GM04504 (cell line): ENCODE measurements around the gene COL12A1.
A peak's percentile ranks its signal among the peaks of the same experiment; 100 is the strongest.

Experiments used
- DNase-seq: peaks from one replicate; pipeline ENCODE4 v3.0.0-alpha.2; 2012; ENCODE audit warnings: low read depth

The COL12A1 gene

DNA sequence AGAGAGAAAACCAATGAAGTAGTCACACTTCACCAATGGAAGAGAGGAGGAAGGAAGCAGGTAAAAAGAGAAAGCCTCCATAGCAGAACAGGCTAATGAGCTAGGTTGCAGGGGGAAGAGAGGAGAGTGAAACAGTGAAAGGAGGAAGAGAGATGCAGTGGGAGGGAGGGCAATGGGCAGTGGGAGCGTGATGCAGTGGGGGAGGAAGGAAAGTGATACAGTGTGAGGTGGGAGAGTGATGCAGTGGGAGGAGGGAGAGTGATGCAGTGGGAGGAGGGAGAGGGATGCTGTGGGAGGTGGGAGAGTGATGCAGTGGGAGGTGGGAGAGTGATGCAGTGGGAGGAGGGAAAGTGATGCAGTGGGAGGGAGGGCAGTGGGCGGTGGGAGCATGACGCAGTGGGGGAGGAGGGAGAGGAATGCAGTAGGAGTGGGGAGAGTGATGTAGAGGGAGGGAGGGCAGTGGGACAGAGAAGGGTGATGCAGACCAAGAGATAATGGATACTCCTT lies 29.7 kb downstream of the COL12A1 start:
- DNase-seq, result no peak

GRCh38 chr6:75171986-75172385 lies 33.9 kb downstream of the COL12A1 start:
- DNase-seq, result no peak

DNA sequence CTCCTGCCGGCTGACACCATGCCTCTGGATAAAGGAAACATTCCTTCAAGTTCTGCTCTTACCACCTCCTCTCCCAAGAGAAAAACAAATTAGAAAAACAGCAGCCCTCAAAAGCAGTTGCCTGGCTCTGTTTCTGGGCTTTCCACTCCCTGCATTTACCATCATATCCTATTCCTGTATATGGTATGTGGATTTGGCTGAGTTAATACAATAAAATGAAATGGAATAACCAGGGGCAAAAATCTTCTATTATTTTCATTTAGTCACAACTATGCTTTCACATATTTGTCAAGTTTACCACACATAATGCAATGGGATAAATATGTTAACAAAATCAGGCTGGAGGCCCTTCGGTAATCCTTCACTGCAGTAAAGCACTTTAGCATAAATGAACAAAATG lies 34.3 kb downstream of the COL12A1 start:
- no peak for DNase-seq

- no peak for DNase-seq
These were observed 34.9 kb downstream of the COL12A1 start for GRCh38 chr6:75170691-75171560.

DNA sequence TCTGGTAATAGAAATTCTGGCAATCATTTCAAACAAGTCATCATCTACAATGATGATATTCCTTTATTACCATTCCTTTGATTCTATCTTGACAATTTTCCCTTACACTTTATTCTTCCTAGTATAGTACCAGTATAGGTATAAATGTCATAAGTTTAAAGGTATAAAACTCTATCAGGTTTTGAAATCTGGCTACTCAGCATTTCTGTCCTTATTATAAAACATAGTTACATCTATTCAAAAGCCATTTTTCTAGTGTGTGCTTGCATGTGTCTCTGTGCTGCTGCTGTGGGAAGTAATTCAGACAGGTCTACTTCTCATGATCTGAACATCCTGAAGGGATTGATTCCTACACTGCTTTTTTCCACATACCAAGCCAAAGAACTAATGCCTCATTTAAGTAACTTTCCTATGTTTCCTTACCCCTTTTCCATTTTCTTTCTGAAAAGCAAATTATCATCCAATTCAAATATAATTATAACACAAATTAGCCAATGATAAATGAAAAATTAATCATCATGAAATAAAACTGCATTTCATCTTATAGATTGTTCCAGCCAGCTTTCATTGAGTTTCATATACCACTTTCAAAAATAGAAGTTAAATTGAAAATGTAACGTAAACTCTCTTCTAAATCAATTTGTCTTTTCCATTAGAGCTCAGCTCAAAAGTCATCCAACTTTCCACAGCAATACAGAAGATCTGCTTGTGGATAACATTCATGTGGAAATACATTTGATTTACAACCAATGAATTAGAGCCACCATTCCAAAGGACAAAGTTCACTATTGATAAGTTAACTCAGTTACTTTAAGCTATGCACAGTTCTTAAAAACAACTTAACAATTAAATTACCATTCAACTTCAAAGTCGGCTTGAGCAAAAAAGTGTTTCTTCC lies 35.9 kb downstream of the COL12A1 start:
- DNase-seq, result no peak

GRCh38 chr6:75167851-75168250 lies 38.0 kb downstream of the COL12A1 start:
- DNase-seq, result no peak

- no peak for DNase-seq
These were observed 38.5 kb downstream of the COL12A1 start for GRCh38 chr6:75167325-75167724.

GRCh38 chr6:75166773-75167172 lies 39.1 kb downstream of the COL12A1 start:
- DNase-seq, result no peak

DNA sequence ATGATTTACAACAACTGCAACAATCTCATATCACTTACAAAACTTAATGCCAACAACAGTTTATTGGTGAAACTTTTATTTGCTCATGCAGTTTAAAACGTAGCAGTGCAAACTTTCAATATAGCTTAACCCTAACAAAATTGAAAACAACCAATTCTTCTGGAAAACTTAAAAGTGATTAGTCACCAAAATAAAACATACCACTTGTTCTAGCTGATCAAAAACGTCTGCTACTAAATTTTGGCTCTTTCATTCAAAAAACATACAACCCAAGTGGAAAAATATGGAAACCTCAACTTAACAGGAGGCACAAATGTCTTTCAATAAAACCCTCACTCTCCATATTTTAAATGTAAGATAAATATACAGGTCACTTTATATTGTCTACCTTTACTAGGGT lies 39.6 kb downstream of the COL12A1 start:
- no peak for DNase-seq

GRCh38 chr6:75158176-75158575 lies 47.7 kb downstream of the COL12A1 start:
- DNase-seq, result no peak

DNA sequence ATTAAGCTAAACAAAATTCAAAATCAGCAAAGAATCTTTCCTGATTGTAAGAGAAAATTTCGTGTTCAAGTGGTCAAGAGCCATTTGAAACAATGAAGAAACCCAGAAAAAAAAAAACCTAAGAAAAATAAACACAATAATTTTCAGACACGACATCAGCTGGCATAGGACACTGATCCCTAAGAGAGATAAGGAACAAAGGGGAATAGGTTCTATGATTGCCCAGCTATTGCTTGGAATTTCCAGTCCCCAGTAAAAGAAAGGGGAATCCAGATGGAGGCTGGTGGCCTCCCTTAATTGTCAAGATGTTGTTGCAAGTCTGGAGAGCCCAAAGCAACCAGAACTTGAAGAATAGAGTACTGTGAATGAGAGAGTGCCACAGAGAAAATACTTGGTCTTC lies 48.5 kb downstream of the COL12A1 start:
- no peak for DNase-seq

GRCh38 chr6:75156186-75156878 lies 49.5 kb downstream of the COL12A1 start:
- no peak for DNase-seq

DNA sequence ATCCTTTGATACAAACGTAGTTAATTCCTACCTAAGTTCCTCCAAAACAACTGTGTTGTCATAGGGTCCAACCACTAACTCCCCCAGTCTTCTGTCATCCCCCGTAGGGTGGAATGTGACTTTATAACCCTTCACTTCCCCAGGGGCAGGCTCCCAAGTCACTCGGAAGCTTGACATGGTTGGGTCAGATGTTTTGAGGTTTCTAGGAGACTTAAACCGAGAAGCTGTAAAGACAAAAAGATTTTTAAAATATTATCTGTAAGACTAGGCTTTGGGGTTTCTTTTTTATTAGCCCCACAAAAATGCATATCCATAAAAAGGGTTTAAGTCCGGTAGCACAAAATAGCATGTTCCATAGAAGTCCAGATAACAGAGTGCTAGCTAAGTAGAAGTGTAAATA lies 50.2 kb downstream of the COL12A1 start:
- DNase-seq, result no peak

DNA sequence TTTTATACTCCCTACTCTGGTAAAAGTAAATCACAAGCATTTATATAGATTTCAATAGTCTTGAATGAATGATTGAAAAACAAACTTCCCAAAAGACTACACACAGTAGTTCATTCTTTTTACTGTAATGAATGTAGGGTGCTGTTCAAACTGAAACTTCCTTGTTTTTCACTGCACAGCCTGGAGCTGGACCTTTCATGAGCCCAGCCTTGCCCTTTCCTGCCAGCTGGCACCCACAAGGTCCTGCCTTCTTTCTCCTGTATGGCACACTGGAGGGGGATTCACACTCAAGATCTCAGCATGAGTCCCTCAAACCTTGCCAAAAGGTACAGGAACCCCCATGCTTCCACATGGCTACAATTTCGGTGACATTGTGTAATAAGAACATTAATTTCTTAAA lies 50.9 kb downstream of the COL12A1 start:
- DNase-seq, result no peak

- no peak for DNase-seq
These were observed 55.0 kb downstream of the COL12A1 start for GRCh38 chr6:75150685-75151412.

DNA sequence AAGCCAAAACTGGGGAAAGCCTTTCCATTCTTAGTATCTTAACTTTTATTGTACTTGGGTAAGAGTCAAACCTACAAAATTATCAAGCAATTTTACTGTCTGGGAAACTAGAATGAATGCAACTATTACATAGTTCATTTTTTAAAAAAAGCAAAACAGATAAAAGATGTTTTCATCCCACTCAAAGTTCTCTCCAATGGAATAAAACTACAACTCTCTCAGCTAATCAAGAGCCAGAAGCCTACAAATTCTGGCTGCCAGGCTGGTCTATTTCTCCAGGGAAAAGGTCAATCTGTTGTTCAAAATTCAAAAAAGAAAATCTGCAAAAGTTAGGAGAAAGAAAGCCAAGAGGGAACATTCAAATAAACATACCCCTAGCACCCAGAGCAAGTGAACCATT lies 56.2 kb downstream of the COL12A1 start:
- DNase-seq, result no peak

GRCh38 chr6:75149240-75149639 lies 56.6 kb downstream of the COL12A1 start:
- no peak for DNase-seq

GRCh38 chr6:75147512-75147911 lies 58.3 kb downstream of the COL12A1 start:
- DNase-seq, result no peak

DNA sequence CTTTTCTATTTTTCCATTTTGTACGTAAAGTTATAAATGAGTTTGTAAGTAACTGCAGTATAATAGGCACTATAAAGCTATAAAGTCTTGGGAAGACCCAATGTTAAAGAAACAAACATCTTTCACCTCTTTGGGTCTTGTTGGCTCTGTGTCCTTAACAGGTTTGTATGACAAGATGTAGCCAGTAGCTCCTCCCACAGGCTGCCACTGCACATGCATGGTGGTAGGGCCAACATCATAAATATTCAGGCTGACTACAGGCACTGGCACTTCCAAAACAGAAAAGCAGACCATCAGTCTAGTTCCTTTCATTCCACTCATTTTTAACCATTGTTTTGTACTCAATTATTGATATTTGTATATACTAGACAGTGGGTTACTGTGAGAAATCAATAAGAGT lies 59.9 kb downstream of the COL12A1 start:
- DNase-seq, result no peak

DNA sequence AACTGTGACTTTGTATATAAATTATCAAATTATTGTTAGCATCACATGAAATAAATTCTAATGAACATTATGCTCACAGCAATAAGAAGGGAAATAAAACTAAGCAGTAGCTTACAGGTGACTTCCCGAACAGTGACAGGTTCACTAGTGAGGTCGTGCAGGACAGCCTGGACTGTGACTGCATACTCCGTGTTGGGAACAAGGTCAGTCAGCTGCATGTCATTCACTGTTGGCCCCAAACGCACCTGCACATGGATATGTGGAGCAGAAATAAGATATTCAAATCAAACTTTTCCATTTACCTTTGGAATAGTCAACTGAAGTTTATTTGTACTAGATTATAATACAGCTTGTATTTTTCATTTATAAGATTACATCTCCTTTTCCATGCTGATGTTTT lies 60.6 kb downstream of the COL12A1 start:
- DNase-seq, result no peak

DNA sequence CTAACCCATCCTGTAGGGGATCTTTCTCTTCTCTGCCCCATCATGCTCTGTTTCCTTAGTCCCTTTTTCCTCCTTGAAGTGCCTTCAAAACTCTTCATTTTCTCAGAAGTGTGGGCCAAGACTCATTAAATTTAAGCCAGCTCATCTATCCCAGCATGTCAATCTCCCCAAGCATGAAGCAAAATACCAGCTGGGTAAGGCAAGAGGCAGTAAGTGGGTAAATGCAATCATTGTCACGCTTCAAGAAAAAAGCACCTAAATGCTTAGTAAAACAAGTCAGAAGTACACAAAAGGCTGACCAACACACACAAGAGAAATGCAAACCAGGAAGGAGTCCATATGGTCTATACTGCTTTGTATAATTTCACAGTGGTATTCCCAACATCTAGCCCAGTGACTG lies 61.5 kb downstream of the COL12A1 start:
- DNase-seq, result no peak

- DNase-seq, result peak; percentile 79
These were observed 62.7 kb downstream of the COL12A1 start for GRCh38 chr6:75143191-75143590.
